ENCODE results near the gene TRIM56. TPM values are rescaled to one million over a fixed set of nuclear protein-coding genes. Genes with fewer than 3 reads are reported as not detected.

The TRIM56 gene
- total RNA-seq, 2 donors from 2014 or later = 16.5 to 23.0 TPM

DNA sequence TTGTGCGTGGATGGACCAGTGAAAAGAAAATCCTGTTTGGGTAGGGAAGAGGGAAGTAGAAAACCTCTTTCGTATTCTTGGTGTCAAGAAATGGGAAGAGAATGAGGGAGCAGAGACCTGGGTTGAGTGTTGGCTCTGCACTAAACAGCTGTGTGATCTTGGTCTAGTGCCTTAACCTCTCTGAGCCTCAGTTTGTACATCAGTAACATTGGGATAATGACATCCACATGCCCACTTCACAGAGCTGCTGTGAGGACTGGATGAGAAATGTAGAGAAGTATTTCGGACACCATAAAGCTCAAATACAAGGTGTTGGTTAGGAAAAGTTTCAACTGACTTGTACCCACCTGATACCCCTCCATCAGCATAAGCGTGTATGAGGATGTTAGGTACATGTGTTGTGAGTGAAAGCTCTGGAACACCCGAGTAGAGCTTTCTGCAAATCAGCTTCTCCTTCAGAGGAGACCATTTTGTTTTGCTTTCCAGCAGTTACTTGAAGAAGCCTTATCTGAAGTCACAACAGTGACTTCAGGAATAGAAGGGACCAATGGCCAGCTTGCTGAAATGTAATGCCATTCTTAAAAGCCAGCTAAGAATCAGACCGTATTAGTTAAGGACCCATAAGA is 11.2 kb downstream of the TRIM56 start:
- Histone ChIP-seq H3K27ac (ENCODE audit: low read depth, low read length) (no peak overlapping the region), H3K27me3 (ENCODE audit: control insufficient read depth, insufficient read depth, low read length, poor library complexity, severe bottlenecking) (no peaks in the 10 kb centered on the region), H3K4me1 (ENCODE audit: control insufficient read depth, insufficient read depth, low read length) (no peaks in the 10 kb centered on the region), H3K4me3 (ENCODE audit: low read length) (no peak overlapping the region), H3K36me3 (ENCODE audit: control insufficient read depth, insufficient read depth, low read length) (no peaks in the 10 kb centered on the region), H3K9me3 (ENCODE audit: control insufficient read depth, low read length) (no peaks in the 10 kb centered on the region), H3K9ac (ENCODE audit: extremely low read depth, low read length, poor library complexity, severe bottlenecking) (no peak overlapping the region)
- Mint-ChIP-seq H3K4me1 (peaks cover 10% of the 10 kb centered on the region), H3K4me3 (no peak overlapping the region), H3K9me3 (peaks cover 10% of the 10 kb centered on the region), H3K27ac (no peak overlapping the region), H3K27me3 (ENCODE audit: insufficient read depth) (peaks cover 2% of the 10 kb centered on the region), H3K36me3 (ENCODE audit: low read depth) (peaks cover 9% of the 10 kb centered on the region)
- WGBS, 2 experiments (ENCODE audit: insufficient coverage in 1 of 2, insufficient read length in 1 of 2) = 83 to 88% methylated on average over 4 to 6 of the region's 6 CpGs
- TF ChIP-seq, protein P1, sequence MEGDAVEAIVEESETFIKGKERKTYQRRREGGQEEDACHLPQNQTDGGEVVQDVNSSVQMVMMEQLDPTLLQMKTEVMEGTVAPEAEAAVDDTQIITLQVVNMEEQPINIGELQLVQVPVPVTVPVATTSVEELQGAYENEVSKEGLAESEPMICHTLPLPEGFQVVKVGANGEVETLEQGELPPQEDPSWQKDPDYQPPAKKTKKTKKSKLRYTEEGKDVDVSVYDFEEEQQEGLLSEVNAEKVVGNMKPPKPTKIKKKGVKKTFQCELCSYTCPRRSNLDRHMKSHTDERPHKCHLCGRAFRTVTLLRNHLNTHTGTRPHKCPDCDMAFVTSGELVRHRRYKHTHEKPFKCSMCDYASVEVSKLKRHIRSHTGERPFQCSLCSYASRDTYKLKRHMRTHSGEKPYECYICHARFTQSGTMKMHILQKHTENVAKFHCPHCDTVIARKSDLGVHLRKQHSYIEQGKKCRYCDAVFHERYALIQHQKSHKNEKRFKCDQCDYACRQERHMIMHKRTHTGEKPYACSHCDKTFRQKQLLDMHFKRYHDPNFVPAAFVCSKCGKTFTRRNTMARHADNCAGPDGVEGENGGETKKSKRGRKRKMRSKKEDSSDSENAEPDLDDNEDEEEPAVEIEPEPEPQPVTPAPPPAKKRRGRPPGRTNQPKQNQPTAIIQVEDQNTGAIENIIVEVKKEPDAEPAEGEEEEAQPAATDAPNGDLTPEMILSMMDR (conservative IDR thresholded peaks at IDR 0.05) = no peak
- DNase-seq = no peak

DNA sequence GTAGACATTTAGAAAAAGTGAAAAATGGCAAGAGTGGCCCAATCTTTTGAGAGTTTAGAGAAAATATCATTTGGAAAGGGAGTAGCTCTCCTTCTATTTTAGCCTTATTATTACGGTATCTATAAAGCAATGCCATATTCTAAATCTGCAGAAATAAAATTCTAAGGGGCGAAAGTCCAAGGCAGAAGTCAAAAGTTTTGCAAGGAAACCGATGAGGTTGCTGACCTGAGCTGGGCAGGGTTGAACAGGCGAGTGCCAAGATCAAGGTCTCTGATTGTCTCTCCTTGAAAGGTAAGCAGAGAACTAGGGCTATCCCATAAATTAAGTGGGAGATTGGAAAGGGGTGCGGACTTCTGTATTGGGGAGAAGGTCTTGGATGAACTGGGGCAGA is 11.7 kb downstream of the TRIM56 start:
- H3K9ac ChIP-seq (ENCODE audit: extremely low read depth, low read length, poor library complexity, severe bottlenecking) = no peak overlapping the region
- H3K4me1 Mint-ChIP-seq = peaks cover 10% of the 10 kb centered on the region
- peaks cover 4% of the 10 kb centered on the region for H3K36me3 Mint-ChIP-seq (ENCODE audit: low read depth)
- H3K27ac ChIP-seq (ENCODE audit: low read depth, low read length) = no peak overlapping the region
- H3K9me3 Mint-ChIP-seq = peaks cover 5% of the 10 kb centered on the region
- peaks cover 2% of the 10 kb centered on the region for H3K27me3 Mint-ChIP-seq (ENCODE audit: insufficient read depth)
- no peaks in the 10 kb centered on the region for H3K36me3 ChIP-seq (ENCODE audit: control insufficient read depth, insufficient read depth, low read length)
- no peaks in the 10 kb centered on the region for H3K4me1 ChIP-seq (ENCODE audit: control insufficient read depth, insufficient read depth, low read length)
- no peaks in the 10 kb centered on the region for H3K27me3 ChIP-seq (ENCODE audit: control insufficient read depth, insufficient read depth, low read length, poor library complexity, severe bottlenecking)
- no peak overlapping the region for H3K4me3 ChIP-seq (ENCODE audit: low read length)
- H3K4me3 Mint-ChIP-seq = no peak overlapping the region
- DNase-seq = no peak
- no peak overlapping the region for H3K27ac Mint-ChIP-seq
- 92 to 93% methylated on average over 3 to 5 of the region's 5 CpGs for WGBS, 2 experiments (ENCODE audit: insufficient coverage in 1 of 2, insufficient read length in 1 of 2)
- no peaks in the 10 kb centered on the region for H3K9me3 ChIP-seq (ENCODE audit: control insufficient read depth, low read length)
- TF ChIP-seq, protein P1 (conservative IDR thresholded peaks at IDR 0.05) = no peak

DNA sequence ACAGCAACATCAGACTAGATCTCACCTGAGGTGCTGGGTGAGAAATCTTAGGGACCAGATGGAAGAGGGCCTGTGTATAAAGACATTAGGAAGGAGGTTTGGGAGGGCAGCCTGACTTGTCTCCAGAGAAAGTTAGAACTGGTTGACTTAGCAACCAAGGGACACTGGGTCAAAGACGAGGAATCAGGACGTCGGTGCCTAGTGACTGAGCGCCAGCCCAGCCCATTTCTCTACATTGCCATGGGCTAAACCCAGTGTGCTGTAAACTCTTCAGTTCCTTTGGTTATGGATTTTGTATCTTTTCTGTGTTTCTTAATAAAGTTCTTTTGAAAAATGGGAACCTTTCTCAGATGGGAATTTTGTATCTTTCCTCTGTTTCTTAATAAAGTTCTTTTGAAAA is 12.3 kb downstream of the TRIM56 start:
- Histone ChIP-seq H3K27me3 (ENCODE audit: control insufficient read depth, insufficient read depth, low read length, poor library complexity, severe bottlenecking) (no peaks in the 10 kb centered on the region), H3K27ac (ENCODE audit: low read depth, low read length) (no peak overlapping the region), H3K9me3 (ENCODE audit: control insufficient read depth, low read length) (no peaks in the 10 kb centered on the region), H3K4me1 (ENCODE audit: control insufficient read depth, insufficient read depth, low read length) (no peaks in the 10 kb centered on the region), H3K36me3 (ENCODE audit: control insufficient read depth, insufficient read depth, low read length) (no peaks in the 10 kb centered on the region), H3K9ac (ENCODE audit: extremely low read depth, low read length, poor library complexity, severe bottlenecking) (no peak overlapping the region), H3K4me3 (ENCODE audit: low read length) (no peak overlapping the region)
- TF ChIP-seq, protein P1 (conservative IDR thresholded peaks at IDR 0.05) = no peak
- Mint-ChIP-seq H3K36me3 (ENCODE audit: low read depth) (peaks cover 2% of the 10 kb centered on the region), H3K4me3 (no peak overlapping the region), H3K9me3 (peaks cover 3% of the 10 kb centered on the region), H3K4me1 (peaks cover 10% of the 10 kb centered on the region), H3K27ac (no peak overlapping the region), H3K27me3 (ENCODE audit: insufficient read depth) (peaks cover 2% of the 10 kb centered on the region)
- DNase-seq = no peak
- WGBS, 2 experiments (ENCODE audit: insufficient coverage in 1 of 2, insufficient read length in 1 of 2) = 92 to 98% methylated on average over 4 of the region's 4 CpGs
